GM18870 (cell line): Measurements from ENCODE around the gene CADPS.
"Not testable (repeated sequence)": the region's sequence is repeated elsewhere in the genome, so short reads cannot be mapped to it uniquely, and the experiment has no call there.

ENCODE experiments used
- ATAC-seq: cut with Tn5 transposase; IDR thresholded peaks from one replicate; pipeline ENCODE4 v1.9.1; 2021; ENCODE audit warnings: moderate library complexity; ENCODE audit not compliant: unreplicated experiment

Gene CADPS

GRCh38 chr3:62602987-62603386 is 272.2 kb downstream of the CADPS start:
- no peak for ATAC-seq

DNA sequence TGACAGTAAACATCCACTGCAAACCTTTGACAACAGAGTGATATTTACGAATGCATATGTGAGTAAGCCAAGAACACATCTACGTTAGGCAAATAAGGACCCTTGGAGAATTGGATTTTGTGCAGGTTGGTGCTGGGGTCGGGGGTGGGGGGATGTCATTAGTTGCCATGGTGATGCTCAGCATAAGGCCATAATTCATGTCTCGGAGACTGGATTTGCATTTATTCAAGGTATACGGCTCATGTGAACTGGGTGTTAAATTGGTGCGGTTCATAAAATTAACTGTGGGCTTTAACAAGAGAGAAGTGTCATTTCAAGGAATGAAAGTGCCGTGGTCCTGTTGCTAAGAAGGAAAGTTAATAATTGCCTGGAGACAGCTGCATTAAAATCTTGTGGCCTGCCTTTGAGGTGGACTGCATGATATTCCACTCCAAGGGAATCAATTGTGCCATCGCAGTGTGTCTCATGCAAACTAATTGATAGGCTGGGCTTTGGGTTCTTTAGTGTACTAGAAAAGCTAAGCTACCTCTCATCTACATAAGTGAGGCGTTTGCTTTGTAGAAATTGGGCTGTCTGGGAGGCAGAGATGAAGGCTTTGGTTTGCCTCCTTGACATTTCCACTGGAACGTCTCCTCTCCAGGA is 273.0 kb downstream of the CADPS start:
- no peak for ATAC-seq

- no peak for ATAC-seq
Measured at GRCh38 chr3:62601238-62602070, 273.8 kb downstream of the CADPS start.

GRCh38 chr3:62600033-62600432 is 275.2 kb downstream of the CADPS start:
- ATAC-seq, result no peak

- no peak for ATAC-seq
Measured at GRCh38 chr3:62597491-62597890, 277.7 kb downstream of the CADPS start.

DNA sequence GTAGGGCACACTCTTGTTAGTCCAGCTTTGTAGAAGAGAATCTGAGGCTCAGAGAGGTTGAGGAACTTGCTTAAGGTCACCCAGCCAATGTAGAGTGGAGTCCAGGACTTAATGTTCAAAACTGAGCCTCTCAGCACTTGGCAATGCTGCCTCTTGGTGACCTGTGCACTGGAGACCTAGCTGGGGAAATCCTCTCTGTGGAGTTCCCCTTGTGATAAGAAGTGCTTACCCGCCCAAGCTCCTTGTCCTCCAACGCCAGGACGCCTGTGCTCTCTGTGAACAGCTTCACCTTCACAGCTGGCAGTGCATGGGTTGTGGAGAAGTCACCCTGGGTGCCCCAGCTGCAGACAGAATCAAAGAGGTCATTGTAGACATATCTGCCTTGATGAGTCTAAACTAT is 282.8 kb downstream of the CADPS start:
- no peak for ATAC-seq

DNA sequence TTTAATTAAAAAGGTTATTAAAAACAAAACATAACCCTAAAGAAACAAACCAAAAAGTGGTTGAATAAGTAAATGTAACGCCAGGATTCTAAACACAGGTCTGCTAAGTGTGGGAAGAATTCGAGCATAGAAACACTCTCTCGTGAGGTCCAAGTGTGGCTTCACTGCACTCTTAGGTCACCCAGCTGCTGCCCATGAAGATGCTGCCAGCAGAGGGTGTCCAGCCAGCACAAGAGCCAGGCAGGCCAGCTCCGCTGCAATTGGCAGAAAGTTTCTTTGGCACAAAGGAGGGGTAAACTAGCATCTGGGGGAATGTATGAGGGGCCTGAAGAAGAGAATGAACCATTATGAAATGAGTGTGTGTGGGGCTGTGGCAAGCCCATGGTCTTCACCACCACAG is 286.1 kb downstream of the CADPS start:
- ATAC-seq, result no peak

- no peak for ATAC-seq
Measured at GRCh38 chr3:62587579-62588031, 287.6 kb downstream of the CADPS start.

DNA sequence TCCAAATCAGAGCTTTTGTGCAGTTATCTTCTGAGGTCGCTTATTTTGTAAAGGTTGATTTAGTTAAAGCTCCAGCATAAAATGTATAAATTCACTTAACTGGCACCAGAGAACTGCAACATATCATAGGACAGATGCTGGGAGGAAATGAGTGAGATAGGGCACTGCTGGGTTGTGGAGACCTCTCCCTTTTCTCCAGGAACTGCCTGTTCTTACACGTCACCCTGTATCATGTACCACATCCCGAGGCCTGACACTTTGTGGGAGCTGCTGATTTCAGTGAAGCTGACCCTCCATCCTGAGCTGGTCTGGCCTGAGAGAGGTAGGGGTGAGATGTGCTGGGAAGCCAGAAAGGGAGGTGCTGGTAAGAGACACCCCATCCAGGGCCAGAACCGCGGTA is 288.0 kb downstream of the CADPS start:
- ATAC-seq, result no peak

GRCh38 chr3:62586356-62586755 is 288.9 kb downstream of the CADPS start:
- no peak for ATAC-seq

GRCh38 chr3:62585861-62586260 is 289.4 kb downstream of the CADPS start:
- ATAC-seq, result no peak

DNA sequence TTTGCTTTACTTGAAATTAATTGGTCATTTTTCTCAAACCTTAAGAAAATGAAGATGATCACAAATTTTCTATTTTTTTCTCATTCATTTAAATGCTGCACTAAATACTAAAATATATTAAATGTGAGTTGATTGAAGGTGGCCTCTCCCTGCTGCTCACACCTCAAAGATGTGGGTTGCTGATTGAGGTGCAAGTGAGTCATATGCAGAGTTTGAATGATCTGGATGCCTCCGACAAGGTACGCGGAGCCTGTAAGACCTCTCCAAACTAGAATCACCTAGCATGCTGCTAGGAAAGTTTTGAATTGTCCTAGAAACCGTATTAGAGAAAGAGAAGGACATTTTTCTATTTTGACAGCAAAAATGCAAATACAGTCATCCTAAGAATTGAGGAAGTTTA is 290.6 kb downstream of the CADPS start:
- no peak for ATAC-seq

- ATAC-seq, result no peak
Measured at GRCh38 chr3:62582495-62583172, 292.6 kb downstream of the CADPS start.

DNA sequence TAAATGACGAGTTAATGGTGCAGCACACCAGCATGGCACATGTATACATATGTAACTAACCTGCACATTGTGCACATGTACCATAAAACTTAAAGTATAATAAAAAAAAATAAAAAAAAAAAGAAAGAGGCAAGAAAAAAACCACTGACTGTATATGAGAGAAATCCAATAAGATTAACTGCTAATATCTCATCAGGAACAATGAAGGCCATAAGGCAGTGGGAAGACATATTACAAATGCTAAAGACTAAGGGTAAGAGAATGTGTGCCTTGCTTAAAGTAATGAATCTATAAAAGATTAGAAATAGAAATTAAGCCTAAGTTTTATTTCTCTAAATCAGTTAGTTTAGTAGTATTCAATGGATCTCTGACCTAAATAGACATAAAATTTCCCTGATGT is 294.7 kb downstream of the CADPS start:
- not testable (repeated sequence) for ATAC-seq

- ATAC-seq, result no peak
Measured at GRCh38 chr3:62577153-62577552, 298.1 kb downstream of the CADPS start.

- ATAC-seq, result no peak
Measured at GRCh38 chr3:62574266-62574898, 300.8 kb downstream of the CADPS start.

GRCh38 chr3:62571916-62572315 is 303.3 kb downstream of the CADPS start:
- ATAC-seq, result no peak

- ATAC-seq, result no peak
Measured at GRCh38 chr3:62570888-62571287, 304.3 kb downstream of the CADPS start.

DNA sequence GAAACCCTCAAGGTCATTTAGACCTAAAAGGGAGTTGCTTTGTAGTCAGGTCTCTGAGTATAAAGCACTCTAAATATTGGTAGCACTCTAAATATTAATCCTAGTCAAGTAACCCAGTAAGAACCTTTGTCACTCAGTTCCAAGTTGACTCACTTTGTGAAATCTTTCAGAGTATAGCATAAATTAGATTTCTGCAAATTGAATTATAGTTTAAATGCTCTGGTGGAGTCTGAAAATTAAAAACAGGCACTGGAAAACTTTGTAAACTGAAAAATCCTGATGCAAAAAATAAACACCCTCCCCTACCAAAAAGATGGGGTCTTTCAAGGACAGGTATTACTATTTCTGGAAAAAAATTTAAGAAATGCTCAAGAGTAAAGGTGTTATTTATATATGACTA is 305.6 kb downstream of the CADPS start:
- ATAC-seq, result no peak

- no peak for ATAC-seq
Measured at GRCh38 chr3:62567097-62568021, 307.9 kb downstream of the CADPS start.
